HG02970 (cell line): ENCODE results near the gene SPACA5.
"Not testable (repeated sequence)": the region's sequence is repeated elsewhere in the genome, so short reads cannot be mapped to it uniquely, and the experiment has no call there.

Experiments
- ATAC-seq: cut with Tn5 transposase; IDR thresholded peaks from one replicate; pipeline ENCODE4 v1.9.1; 2021; ENCODE audit warnings: mild to moderate bottlenecking, moderate library complexity, moderate number of reproducible peaks; ENCODE audit not compliant: unreplicated experiment, low FRiP score

SPACA5 gene

DNA sequence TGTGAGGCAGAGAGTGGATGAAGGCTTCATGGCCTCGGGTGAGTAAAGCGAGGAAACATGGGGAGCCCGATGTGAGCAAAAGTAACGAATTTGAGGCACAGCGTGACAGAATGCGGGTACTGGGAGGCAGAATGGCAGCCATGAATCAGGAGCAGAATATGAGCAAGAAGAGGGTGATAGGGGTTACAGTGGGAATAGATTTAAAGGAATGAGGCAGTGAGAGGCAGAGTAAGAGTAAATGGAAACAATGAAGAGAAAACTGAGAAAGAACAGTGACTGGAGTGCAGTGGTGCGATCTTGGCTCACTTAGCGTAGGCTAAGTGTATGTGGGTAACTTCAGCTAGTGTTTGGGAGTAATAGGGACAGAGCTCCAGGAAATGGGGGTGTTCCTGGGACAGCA lies at the start of gene SPACA5:
Gene SPACA5 (plus strand): TSS at position 301 of the 400 bp plus-strand sequence. CDS start 815 bp downstream, outside the sequence.
- not testable (repeated sequence) for ATAC-seq

DNA sequence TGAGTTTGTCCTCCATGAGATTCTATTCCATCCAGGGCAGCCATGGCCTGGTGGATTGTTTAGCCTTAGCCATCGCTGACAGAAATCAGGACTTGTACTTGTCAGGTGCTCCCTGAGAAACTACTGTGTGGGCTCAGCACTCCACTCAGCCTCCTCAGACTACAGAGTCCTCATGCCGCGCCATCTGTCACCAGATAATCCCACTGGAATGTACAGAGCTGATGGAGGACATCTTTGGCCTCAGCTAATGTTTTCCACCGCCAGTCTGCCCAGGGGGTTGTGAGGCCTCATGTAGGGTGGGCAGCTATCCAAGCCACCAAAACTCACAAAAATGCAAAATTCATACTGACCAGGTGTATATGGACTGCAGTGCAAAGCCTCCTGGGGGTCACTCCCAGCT lies 48.6 kb upstream of the SPACA5 start:
- not testable (repeated sequence) for ATAC-seq

DNA sequence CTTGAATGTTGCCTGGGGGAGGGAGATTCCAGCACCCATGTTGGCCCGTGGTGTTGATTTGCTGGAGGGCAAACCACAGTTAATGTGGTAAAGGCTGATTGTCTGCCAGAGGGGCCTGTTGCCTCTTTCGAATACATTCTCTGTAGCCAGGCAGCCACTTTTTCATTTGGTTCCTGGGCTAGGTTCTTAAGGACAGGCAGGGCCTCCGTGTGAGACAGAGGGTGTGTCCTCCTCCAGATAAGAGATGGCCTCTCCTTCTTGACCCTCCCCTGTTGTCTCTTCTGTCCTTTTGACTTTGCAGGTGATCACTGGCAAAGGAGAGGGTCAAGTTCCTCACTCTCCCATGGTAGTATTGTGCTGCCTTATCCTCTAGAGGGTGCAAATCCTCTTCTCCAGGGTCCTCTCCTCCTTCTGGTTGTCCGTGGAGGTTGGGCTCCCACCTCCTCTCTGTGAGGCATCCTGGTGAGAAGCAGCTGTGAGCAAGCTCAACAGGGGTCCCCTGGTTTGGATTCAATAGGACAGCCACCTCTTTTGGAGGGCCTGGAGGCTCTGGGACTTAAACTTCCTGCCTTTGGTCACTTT lies 47.9 kb upstream of the SPACA5 start:
- no peak for ATAC-seq

- no peak for ATAC-seq
These were observed 46.4 kb upstream of the SPACA5 start for GRCh38 chrX:47960406-47960805.

DNA sequence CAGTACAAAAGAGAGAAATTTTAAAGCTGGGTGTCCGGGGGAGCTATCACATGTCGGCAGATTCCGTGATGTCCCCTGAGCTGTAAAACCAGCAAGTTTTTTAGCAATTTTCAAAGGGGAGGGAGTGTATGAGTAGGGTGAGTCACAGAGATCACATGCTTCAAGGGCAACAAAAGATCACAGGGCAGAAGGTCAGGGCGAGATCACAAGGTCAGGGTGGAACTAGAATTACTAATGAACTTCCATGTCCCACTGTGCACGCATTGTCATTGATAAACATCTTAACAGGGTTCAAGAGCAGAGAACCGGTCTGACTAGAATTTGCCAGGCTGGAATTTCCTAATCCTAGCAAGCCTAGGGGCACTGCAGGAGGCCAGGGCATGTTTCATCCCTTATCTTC lies 45.0 kb upstream of the SPACA5 start:
- not testable (repeated sequence) for ATAC-seq

GRCh38 chrX:47965526-47965925 lies 41.3 kb upstream of the SPACA5 start:
- not testable (repeated sequence) for ATAC-seq

DNA sequence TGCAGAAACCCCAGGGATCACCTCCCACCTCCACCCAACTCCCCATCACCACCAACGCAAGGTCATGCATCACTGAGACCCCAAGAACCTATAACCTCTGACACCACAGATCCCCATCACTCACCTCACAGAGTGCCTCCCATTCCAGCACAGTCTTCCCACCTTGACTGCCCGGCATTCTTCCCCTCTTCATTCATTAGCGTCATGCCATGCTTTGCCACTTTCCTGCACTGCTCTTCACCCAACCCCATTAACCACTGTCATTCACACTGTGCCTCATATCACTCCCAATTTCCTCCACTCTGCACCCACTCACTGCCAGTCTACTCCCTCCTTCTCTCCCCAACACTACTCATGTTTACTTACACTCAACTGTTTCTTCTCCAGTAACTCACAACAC lies 33.6 kb upstream of the SPACA5 start:
- no peak for ATAC-seq

DNA sequence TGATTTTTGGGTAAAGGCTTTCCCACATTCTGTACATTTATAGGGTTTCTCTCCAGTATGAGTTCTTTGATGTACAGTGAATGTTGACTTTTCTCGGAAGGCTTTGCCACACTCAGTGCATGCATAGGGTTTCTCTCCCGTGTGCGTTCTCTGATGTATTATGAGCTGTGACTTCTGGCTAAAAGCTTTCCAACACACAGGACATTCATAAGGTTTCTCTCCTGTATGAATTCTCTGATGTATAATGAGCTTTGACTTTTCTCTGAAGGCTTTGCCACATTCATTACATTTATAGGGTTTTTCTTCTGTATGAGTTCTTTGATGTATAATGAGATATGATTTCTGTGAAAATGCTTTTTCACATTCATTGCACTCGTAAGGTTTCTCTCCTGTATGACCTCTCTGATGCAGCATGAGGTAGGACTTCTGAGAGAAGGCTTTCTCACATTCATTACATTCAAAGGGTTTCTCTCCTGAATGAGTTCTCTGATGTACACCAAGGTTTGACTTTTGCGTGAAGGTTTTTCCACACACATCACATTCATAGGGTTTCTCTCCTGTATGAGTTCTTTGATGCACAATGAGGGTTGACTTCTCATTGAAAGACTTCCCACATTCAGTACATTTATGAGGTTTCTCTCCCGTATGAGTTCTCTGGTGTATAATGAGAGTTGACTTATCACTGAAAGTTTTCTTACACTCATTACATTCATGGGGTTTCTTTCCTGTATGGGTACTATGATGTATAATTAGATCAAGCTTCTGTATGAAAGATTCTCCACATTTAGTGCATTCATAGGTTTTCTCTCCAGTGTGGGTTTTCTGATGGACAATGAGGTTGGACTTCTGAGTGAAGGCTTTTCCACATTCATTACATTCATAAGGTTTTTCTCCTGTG lies 30.3 kb upstream of the SPACA5 start:
- no peak for ATAC-seq

- no peak for ATAC-seq
These were observed 15.3 kb upstream of the SPACA5 start for GRCh38 chrX:47991263-47992094.

- ATAC-seq = no peak
These were observed 14.8 kb upstream of the SPACA5 start for GRCh38 chrX:47992095-47992380.

DNA sequence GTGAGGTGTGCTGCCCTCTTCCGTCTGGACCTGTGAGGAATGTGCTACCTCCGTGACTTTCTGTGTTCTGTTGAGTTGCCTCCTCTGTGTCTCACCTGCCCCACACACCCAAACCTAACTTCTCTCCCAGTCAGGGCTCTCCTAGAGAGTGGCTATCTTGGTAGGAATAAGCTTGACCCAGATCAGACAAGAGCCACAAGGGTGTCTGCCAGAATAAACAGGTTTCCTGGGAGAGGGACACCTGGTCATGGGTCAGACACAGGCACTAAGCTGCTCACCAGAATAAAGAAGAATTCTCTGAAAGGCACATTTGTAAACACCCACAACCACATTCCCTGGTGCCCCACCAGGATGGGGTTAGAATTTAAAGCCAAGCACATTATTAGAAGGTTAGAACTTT lies 14.1 kb upstream of the SPACA5 start:
- no peak for ATAC-seq

DNA sequence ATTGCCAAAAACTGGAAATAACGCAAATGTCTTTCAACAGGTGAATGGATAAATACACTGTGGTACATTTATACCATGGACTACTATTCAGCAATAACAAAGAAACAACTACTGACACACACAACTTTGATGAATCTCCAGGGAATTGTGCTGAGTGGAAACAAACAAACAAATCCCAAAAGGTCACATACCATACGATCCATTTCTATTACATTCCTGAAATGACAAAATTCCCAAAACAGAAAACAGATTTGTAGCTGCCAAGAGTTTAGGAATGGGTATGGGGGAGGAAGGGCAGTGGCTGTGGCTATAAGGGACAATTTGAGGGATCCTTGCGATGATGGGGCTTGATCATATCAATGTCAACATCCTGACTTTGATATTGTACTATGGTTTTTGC lies 5.5 kb upstream of the SPACA5 start:
- no peak for ATAC-seq

DNA sequence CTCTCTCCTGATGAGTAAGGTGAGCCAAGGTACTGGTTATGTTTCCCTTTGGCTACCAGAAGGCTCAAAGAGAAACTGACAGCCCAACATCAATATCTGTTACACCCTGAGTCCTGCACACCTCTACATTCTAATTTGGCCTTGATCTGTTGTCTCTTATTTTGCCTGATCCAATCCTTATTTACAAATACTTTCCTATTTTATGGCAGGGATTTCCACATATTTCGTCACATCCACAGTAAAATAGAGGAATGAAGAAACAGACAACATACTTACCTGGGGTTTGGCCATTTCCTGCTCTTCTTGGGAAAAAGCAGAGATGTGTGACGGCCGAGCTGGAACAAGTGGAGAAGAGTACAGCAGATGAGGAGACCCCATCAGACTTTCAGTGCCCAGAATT lies 4.5 kb upstream of the SPACA5 start:
- no peak for ATAC-seq

DNA sequence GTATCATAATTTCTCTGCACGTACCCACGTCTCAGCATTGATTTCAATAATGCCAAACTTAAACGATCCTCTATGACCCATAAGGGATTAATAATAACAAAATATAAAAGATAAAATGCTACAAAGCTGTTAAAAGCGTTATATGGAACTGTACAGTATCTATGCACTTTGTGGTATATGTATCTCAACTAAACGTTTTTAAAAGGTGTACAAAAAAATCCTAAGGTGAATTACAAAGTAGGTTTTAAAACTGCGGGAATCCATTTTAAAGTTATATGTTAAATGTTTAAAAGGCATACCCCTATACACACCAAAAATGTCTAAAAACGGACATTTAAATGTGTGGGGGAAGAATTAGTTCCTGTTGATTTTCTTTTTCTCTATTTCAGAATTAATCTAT lies 3.9 kb upstream of the SPACA5 start:
- ATAC-seq = no peak

DNA sequence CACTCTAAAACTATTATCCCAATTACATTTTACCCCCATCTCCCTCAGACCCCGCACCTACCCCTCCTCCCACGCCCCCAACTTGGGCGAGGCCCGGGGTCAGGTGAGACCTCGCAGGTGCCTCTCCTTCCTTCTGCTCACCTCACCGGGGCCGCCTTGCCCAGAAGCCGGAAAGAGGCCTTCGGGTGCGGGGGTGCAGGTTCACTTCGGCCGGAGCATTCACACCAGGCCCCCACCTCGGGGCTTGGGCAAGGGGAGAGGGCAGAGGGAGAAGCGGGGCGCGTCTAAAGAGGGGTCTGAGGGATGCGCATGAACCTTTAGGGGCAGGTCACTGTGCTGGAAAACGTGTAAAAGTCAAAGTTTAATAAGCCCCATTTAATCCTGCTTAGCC lies 3.4 kb upstream of the SPACA5 start:
- no peak for ATAC-seq

DNA sequence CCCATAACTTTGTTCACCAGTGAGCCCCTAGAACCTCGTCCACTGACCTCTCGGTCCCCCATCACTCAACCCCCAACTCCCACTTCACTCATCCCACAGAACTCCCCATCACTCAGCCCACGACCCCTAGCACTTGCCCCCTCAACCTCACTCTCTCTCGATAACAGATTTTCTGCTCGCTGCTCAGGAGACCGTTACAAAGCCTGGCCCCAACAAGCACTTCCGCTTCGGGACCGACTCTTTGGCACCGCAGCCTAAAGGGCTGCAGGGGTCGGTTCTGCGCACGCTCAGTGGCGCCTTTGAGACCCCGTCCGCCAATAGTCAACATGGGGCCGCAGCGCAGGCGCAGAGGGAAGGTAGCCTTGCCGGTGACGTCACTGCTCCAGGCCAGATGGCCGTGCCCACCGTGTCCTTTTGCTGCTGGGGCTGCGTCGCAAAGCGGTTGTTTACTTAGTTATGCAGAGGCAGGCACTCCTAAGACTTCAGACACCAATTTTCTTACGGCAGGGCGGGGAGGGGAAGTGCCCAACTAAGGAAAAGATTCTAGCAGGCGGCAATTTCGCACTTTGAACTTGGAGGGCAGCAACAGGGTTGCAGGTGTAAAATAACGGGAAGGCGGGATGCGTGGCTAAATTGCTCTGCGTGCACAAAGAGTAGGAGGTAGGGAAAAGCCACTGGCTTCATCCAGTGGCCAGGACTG lies 2.9 kb upstream of the SPACA5 start, which contains the start of gene ZNF182:
Gene ZNF182 (minus strand): TSS at position 232 of the 700 bp plus-strand sequence. CDS start 1,380 bp downstream, outside the sequence.
- peak; percentile 87 for ATAC-seq

- not testable (repeated sequence) for ATAC-seq
These were observed 2.7 kb downstream of the SPACA5 start for GRCh38 chrX:48009445-48009960.

GRCh38 chrX:48016583-48017310 lies 10.0 kb downstream of the SPACA5 start:
- ATAC-seq = not testable (repeated sequence)

DNA sequence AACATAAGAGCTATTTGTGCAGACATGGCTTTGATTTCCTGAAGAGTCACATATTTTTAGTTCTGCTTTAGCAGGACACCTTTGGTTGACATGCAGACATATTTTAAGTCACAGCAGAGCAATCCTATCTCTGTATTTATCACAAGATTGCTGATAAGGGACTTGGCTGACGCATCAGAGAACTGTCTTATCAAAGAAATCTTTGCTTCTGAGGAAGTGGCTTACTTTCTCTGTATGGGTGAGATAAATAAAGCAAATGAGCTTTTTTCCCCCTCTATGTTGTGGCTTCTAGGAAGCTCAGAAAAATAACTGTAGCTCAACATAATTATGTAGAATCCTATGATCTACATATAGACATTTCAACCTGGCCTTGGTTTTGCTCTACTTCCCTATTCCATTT lies 13.1 kb downstream of the SPACA5 start:
- not testable (repeated sequence) for ATAC-seq

- not testable (repeated sequence) for ATAC-seq
These were observed 13.7 kb downstream of the SPACA5 start for GRCh38 chrX:48020472-48020871.
